IMR-90 (cell line): ENCODE data around the gene ADCK1. TPM values are rescaled to one million over a fixed set of nuclear protein-coding genes. Genes with fewer than 3 reads are reported as not detected.
"Not testable (repeated sequence)": the region's sequence is repeated elsewhere in the genome, so short reads cannot be mapped to it uniquely, and the experiment has no call there.

Experiments
- ATAC-seq: fragments of 200-7000 bp; cut with Tn5 transposase; 2 replicates; pipeline ENCODE4 v1.9.1; 2020; ENCODE audit warnings: low read depth, mild to moderate bottlenecking, moderate library complexity
- BruUV-seq: library from RNA; stranded (reverse); fragments of 400-500 nt; replicated peaks from 2 replicates; lab custom pipeline; 2021; lab: Mats Ljungman, UMichigan
- CTCF ChIA-PET: fragments of 300-600 bp; formaldehyde crosslinking; extraction: SDS; loops from one replicate; lab custom pipeline; 2021; ENCODE audit warnings: antibody characterized with exemption; lab: Yijun Ruan, JAX
- POLR2A ChIA-PET: fragments of 300-600 bp; sonication (Branson Sonifier 250); formaldehyde crosslinking; loops from one replicate; lab custom pipeline; 2022; ENCODE audit warnings: antibody characterized with exemption; ENCODE audit not compliant: unreplicated experiment; lab: Charles Lee
- DNase-seq: peaks from one replicate; pipeline ENCODE4 v3.0.0; 2013
- H2AFZ ChIP-seq: replicated peaks from 2 replicates; pipeline ENCODE3; 2013; ENCODE audit warnings: low read length, mild to moderate bottlenecking; ENCODE audit not compliant: poor library complexity
- H2AK5ac ChIP-seq: 2 replicates; pipeline ENCODE4 v1.6.1; 2013; ENCODE audit warnings: low read depth, low read length, inconsistent platforms
- H2AK9ac ChIP-seq: replicated peaks from 2 replicates; pipeline ENCODE3; 2013; ENCODE audit warnings: mild to moderate bottlenecking, low read depth, low read length, moderate library complexity; ENCODE audit not compliant: poor library complexity
- H2BK120ac ChIP-seq: 2 replicates; pipeline ENCODE4 v1.6.1; 2013; ENCODE audit warnings: low read depth, low read length, inconsistent platforms
- H2BK15ac ChIP-seq: 3 replicates; pipeline ENCODE4 v1.6.1; 2013; ENCODE audit warnings: low read depth, low read length, inconsistent platforms
- H2BK20ac ChIP-seq: 2 replicates; pipeline ENCODE4 v1.6.1; 2013; ENCODE audit warnings: low read depth, mild to moderate bottlenecking, inconsistent platforms, low read length, moderate library complexity
- H2BK5ac ChIP-seq: 2 replicates; pipeline ENCODE4 v1.6.1; 2013; ENCODE audit warnings: mild to moderate bottlenecking, low read depth, low read length, inconsistent platforms; ENCODE audit not compliant: poor library complexity, severe bottlenecking
- H3K14ac ChIP-seq: replicated peaks from 2 replicates; pipeline ENCODE4 v1.6.1; 2013; ENCODE audit warnings: low read depth, low read length, inconsistent platforms
- H3K18ac ChIP-seq: 2 replicates; pipeline ENCODE4 v1.6.1; 2013; ENCODE audit warnings: low read depth, low read length, control low read depth
- H3K23ac ChIP-seq: 2 replicates; pipeline ENCODE4 v1.6.1; 2013; ENCODE audit warnings: low read depth, low read length, inconsistent platforms
- H3K27ac ChIP-seq: 2 replicates; pipeline ENCODE4 v1.5.1; 2013; ENCODE audit warnings: mild to moderate bottlenecking, control low read depth, low read length; ENCODE audit not compliant: insufficient read depth
- H3K27me3 ChIP-seq: 2 replicates; pipeline ENCODE4 v1.6.1; 2013; ENCODE audit warnings: low read length; ENCODE audit not compliant: control insufficient read depth, insufficient read depth
- H3K36me3 ChIP-seq: 2 replicates; pipeline ENCODE4 v1.6.1; 2013; ENCODE audit warnings: low read length, mixed read lengths; ENCODE audit not compliant: control insufficient read depth, insufficient read depth
- H3K4ac ChIP-seq: 2 replicates; pipeline ENCODE4 v1.6.1; 2013; ENCODE audit warnings: low read depth, low read length, inconsistent platforms
- H3K4me1 ChIP-seq: 2 replicates; pipeline ENCODE4 v1.6.1; 2013; ENCODE audit warnings: low read length, mixed read lengths; ENCODE audit not compliant: control insufficient read depth, insufficient read depth
- H3K4me2 ChIP-seq: 2 replicates; pipeline ENCODE4 v1.6.1; 2013; ENCODE audit warnings: low read depth, mild to moderate bottlenecking, control low read depth, low read length, moderate library complexity
- H3K4me3 ChIP-seq: 2 replicates; pipeline ENCODE4 v1.5.1; 2013; ENCODE audit warnings: low read depth, mild to moderate bottlenecking, control low read depth, low read length, moderate library complexity; ENCODE audit not compliant: insufficient read depth
- H3K56ac ChIP-seq: 2 replicates; pipeline ENCODE4 v1.6.1; 2013; ENCODE audit warnings: low read length, inconsistent platforms; ENCODE audit not compliant: insufficient read depth; ENCODE audit errors: extremely low read depth
- H3K79me1 ChIP-seq, 2 experiments: 2 replicates each; pipeline ENCODE4 v1.6.1; 2013; ENCODE audit warnings: low read length in 2 of 2, inconsistent platforms in 1 of 2, low read depth in 1 of 2
- H3K9ac ChIP-seq: 2 replicates; pipeline ENCODE4 v1.6.1; 2013; ENCODE audit warnings: low read depth, low read length, control low read depth
- H3K9me1 ChIP-seq: 2 replicates; pipeline ENCODE4 v1.6.1; 2013; ENCODE audit warnings: low read length, inconsistent platforms; ENCODE audit not compliant: insufficient read depth
- H3K9me3 ChIP-seq: 2 replicates; pipeline ENCODE4 v1.6.1; 2013; ENCODE audit warnings: low read length; ENCODE audit not compliant: control insufficient read depth, insufficient read depth
- H4K20me1 ChIP-seq: 2 replicates; pipeline ENCODE4 v1.6.1; 2013; ENCODE audit warnings: low read length, inconsistent platforms; ENCODE audit not compliant: insufficient read depth
- H4K5ac ChIP-seq: 2 replicates; pipeline ENCODE4 v1.6.1; 2013; ENCODE audit warnings: mild to moderate bottlenecking, low read depth, low read length, control low read depth
- H4K8ac ChIP-seq, 2 experiments: 2 replicates each; pipeline ENCODE4 v1.6.1; 2013; ENCODE audit warnings: low read depth in 2 of 2, low read length in 2 of 2, control low read depth in 1 of 2, inconsistent platforms in 1 of 2
- H4K91ac ChIP-seq: 2 replicates; pipeline ENCODE4 v1.6.1; 2013; ENCODE audit warnings: low read depth, low read length, inconsistent platforms; ENCODE audit not compliant: insufficient read depth
- WGBS, 2 experiments: methylation state at CpG; one replicate each; pipeline versions ENCODE4 v1.1.5 to v1.1.7; 2013; ENCODE audit warnings: missing lambda C conversion rate in 2 of 2; ENCODE audit not compliant: insufficient read length in 1 of 2; ENCODE audit errors: extremely low coverage in 2 of 2; 5-methylcytosine and 5-hydroxymethylcytosine counted together
- dilution Hi-C: fragments of 300-500 bp; cut with HindIII; formaldehyde crosslinking; loops from one replicate; pipeline ENCODE4 v1.14.3; 2018; ENCODE audit warnings: low sequenced_read_pairs; ENCODE audit not compliant: unreplicated experiment
- in situ Hi-C: fragments of 300-500 bp; cut with MboI; formaldehyde crosslinking; loops from 3 replicates; pipeline ENCODE4 v1.14.3; 2019; ENCODE audit warnings: low sequenced_read_pairs, inconsistent platforms, mixed read lengths
- intact Hi-C: fragments of 100-400 bp; cut with micrococcal nuclease; formaldehyde crosslinking; loops from 2 replicates; pipeline ENCODE4 v1.10.0; 2022
- polyA plus RNA-seq, 3 experiments: library from polyadenylated mRNA; depleted of rRNA; stranded (reverse); fragments of >200 nt; gene quantifications; 2 replicates each; pipeline ENCODE4 v1.2.3, GENCODE V29; 2012; ENCODE audit warnings: low replicate concordance in 1 of 3
- total RNA-seq: library from RNA; depleted of rRNA; stranded (reverse); fragments of >200 nt; gene quantifications from 2 replicates; pipeline ENCODE4 v1.2.3, GENCODE V29; 2012

Gene ADCK1
- total and polyA plus RNA-seq, 2 of the 4 experiments (the other 2 are of a cell fraction) = 1.6 to 4.6 TPM

GRCh38 chr14:77959686-77960085 is 159.8 kb downstream of the ADCK1 start:
- H4K20me1 ChIP-seq, dilution Hi-C loops, ATAC-seq, H3K9ac ChIP-seq, DNase-seq, H3K18ac ChIP-seq, H2AFZ ChIP-seq, H3K4me1 ChIP-seq, BruUV-seq, H4K91ac ChIP-seq, H3K9me3 ChIP-seq, H3K9me1 ChIP-seq, H2BK5ac ChIP-seq, H3K23ac ChIP-seq, H4K5ac ChIP-seq, CTCF ChIA-PET, H2BK120ac ChIP-seq, H2AK5ac ChIP-seq, H3K36me3 ChIP-seq, H3K4me3 ChIP-seq, in situ Hi-C loops, H2BK15ac ChIP-seq, H3K4ac ChIP-seq, H2AK9ac ChIP-seq, H2BK20ac ChIP-seq, H3K56ac ChIP-seq, H4K8ac ChIP-seq, intact Hi-C loops, H3K4me2 ChIP-seq, H3K79me1 ChIP-seq, H3K14ac ChIP-seq, H3K27ac ChIP-seq, POLR2A ChIA-PET, H3K27me3 ChIP-seq: not testable (repeated sequence)
- WGBS, 2 experiments = no CpG with 5 or more reads among the region's 3 CpGs
